HEK293 (cell line): Measurements from ENCODE around the gene ARHGDIA.

Experiments used
- HOXA7 ChIP-seq: sonication (generic); formaldehyde crosslinking; IDR thresholded peaks from 2 replicates; pipeline ENCODE4 v1.8.1; 2022; ENCODE audit warnings: missing genetic modification reagents, borderline replicate concordance
- KLF1 ChIP-seq: fragments of 450-650 bp; formaldehyde crosslinking; IDR thresholded peaks from 2 replicates; pipeline ENCODE4 v1.5.1; 2016; ENCODE audit warnings: missing biosample characterization, missing genetic modification characterization
- KLF10 ChIP-seq: fragments of 450-650 bp; IDR thresholded peaks from 2 replicates; pipeline ENCODE4 v1.5.1; 2018; ENCODE audit warnings: missing biosample characterization, mild to moderate bottlenecking, missing genetic modification characterization
- OVOL3 ChIP-seq: fragments of 450-650 bp; formaldehyde crosslinking; IDR thresholded peaks from 2 replicates; pipeline ENCODE4 v1.5.1; 2016; ENCODE audit warnings: missing biosample characterization, missing genetic modification characterization
- RBAK ChIP-seq: fragments of 450-650 bp; formaldehyde crosslinking; IDR thresholded peaks from 2 replicates; pipeline ENCODE4 v1.5.1; 2016; ENCODE audit warnings: missing biosample characterization, missing genetic modification characterization
- SP7 ChIP-seq: fragments of 450-650 bp; formaldehyde crosslinking; IDR thresholded peaks from 2 replicates; pipeline ENCODE4 v1.5.1; 2016; ENCODE audit warnings: missing biosample characterization, missing genetic modification characterization
- TRIM28 ChIP-seq: IDR thresholded peaks from 2 replicates; pipeline ENCODE4 v1.6.1; 2011; ENCODE audit warnings: low read length, control low read depth, borderline replicate concordance
- YY1 ChIP-seq: fragments of 450-650 bp; formaldehyde crosslinking; IDR thresholded peaks from 2 replicates; pipeline ENCODE4 v1.5.1; 2018; ENCODE audit warnings: missing biosample characterization, missing genetic modification characterization
- ZFHX2 ChIP-seq: fragments of 450-650 bp; formaldehyde crosslinking; conservative IDR thresholded peaks from 2 replicates; pipeline ENCODE4 v1.5.1; 2016; ENCODE audit warnings: missing biosample characterization, missing genetic modification characterization
- ZNF114 ChIP-seq: fragments of 450-650 bp; formaldehyde crosslinking; IDR thresholded peaks from 2 replicates; pipeline ENCODE4 v1.5.0; 2017; ENCODE audit warnings: missing biosample characterization, missing genetic modification characterization
- ZNF132 ChIP-seq: fragments of 450-650 bp; formaldehyde crosslinking; IDR thresholded peaks from 2 replicates; pipeline ENCODE4 v1.5.1; 2017; ENCODE audit warnings: missing biosample characterization, missing genetic modification characterization, borderline replicate concordance
- ZNF223 ChIP-seq: fragments of 450-650 bp; formaldehyde crosslinking; IDR thresholded peaks from 2 replicates; pipeline ENCODE4 v1.5.1; 2016; ENCODE audit warnings: missing biosample characterization, missing genetic modification characterization
- ZNF350 ChIP-seq: fragments of 450-650 bp; formaldehyde crosslinking; IDR thresholded peaks from 2 replicates; pipeline ENCODE4 v1.5.0; 2017; ENCODE audit warnings: missing biosample characterization, mild to moderate bottlenecking, missing genetic modification characterization
- ZNF416 ChIP-seq: fragments of 450-650 bp; formaldehyde crosslinking; IDR thresholded peaks from 2 replicates; pipeline ENCODE4 v1.5.1; 2016; ENCODE audit warnings: missing biosample characterization, missing genetic modification characterization
- ZNF48 ChIP-seq: fragments of 450-650 bp; formaldehyde crosslinking; IDR thresholded peaks from 2 replicates; pipeline ENCODE4 v1.5.1; 2016; ENCODE audit warnings: missing biosample characterization, missing genetic modification characterization
- ZNF629 ChIP-seq: fragments of 450-650 bp; formaldehyde crosslinking; IDR thresholded peaks from 2 replicates; pipeline ENCODE4 v1.5.1; 2017; ENCODE audit warnings: missing biosample characterization, missing genetic modification characterization
- ZNF658 ChIP-seq: fragments of 450-650 bp; formaldehyde crosslinking; IDR thresholded peaks from 2 replicates; pipeline ENCODE4; 2016; ENCODE audit warnings: missing biosample characterization, missing genetic modification characterization
- ZSCAN30 ChIP-seq: fragments of 450-650 bp; IDR thresholded peaks from 2 replicates; pipeline ENCODE4 v1.5.1; 2018; ENCODE audit warnings: missing biosample characterization, mild to moderate bottlenecking, missing genetic modification characterization, moderate library complexity
- TF ChIP-seq, protein P1 (sequence below): fragments of 450-650 bp; formaldehyde crosslinking; IDR thresholded peaks from 2 replicates; pipeline ENCODE4 v1.5.1; 2016; ENCODE audit warnings: missing biosample characterization, missing genetic modification characterization
- TF ChIP-seq, protein P2 (sequence below): fragments of 450-650 bp; formaldehyde crosslinking; IDR thresholded peaks from 2 replicates; pipeline ENCODE4 v1.5.1; 2016; ENCODE audit warnings: missing biosample characterization, missing genetic modification characterization
- TF ChIP-seq, protein P3 (sequence below): fragments of 450-650 bp; formaldehyde crosslinking; IDR thresholded peaks from 2 replicates; pipeline ENCODE4 v1.5.1; 2016; ENCODE audit warnings: missing biosample characterization, missing genetic modification characterization
- TF ChIP-seq, protein P4 (sequence below): sonication (generic); formaldehyde crosslinking; IDR thresholded peaks from 2 replicates; pipeline ENCODE4 v1.8.1; 2022; ENCODE audit warnings: mild to moderate bottlenecking, moderate library complexity, missing genetic modification reagents
- TF ChIP-seq, protein P5 (sequence below): fragments of 450-650 bp; formaldehyde crosslinking; IDR thresholded peaks from 2 replicates; pipeline ENCODE4 v1.5.1; 2016; ENCODE audit warnings: missing biosample characterization, missing genetic modification characterization
- TF ChIP-seq, protein P6 (sequence below): fragments of 450-650 bp; formaldehyde crosslinking; optimal IDR thresholded peaks from 2 replicates; pipeline ENCODE3; 2016; ENCODE audit warnings: missing biosample characterization, mild to moderate bottlenecking, missing genetic modification characterization
- TF ChIP-seq, protein P7 (sequence below): fragments of 450-650 bp; formaldehyde crosslinking; IDR thresholded peaks from 2 replicates; pipeline ENCODE4 v1.5.1; 2016; ENCODE audit warnings: missing biosample characterization, missing genetic modification characterization, borderline replicate concordance

The ARHGDIA gene

DNA sequence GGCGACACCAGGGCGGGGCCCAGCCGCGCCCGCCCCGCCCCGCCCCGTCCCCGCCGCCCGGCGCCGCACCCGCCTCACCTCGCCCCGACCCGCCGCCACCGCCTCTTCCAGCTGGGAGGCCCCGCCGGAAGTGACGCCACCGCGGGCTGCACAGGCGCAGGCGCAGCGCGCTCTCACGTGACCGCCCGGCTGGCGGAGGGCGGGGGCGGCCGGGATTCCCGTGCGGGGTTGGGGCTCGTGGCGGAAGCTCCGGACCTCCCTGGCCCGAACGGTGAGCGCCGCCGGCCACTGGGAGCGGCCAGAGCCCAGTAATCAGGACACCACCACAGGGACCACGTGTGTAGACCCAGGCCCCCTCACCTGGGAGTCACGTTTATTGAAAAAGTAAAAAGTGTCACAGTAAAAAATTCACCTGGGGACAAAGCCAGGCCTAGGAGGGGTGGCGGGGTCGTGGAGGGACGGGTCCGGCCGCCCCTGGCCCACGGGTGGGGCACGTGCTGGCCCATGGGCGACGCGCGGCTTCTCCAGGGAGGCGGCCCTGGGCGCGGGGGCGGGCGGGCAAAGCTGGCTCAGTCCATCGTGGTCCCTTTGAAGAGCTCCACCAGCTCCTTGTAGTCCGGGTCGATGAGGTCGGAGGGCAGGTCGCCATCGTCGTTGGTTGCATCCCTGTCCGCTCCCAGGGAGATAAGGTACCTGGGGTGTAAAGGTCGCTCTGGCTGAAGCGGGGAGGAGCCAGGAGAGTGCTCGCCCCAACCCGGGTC is 37.8 kb downstream of the ARHGDIA start, which contains the start of gene MCRIP1 (continued):
- TF ChIP-seq RBAK (tag by site-specific recombination), result no peak
- peak; percentile 22; the same call in 1 of the 2 replicates for TF ChIP-seq KLF10 (tag by site-specific recombination)
- TF ChIP-seq, protein P1, sequence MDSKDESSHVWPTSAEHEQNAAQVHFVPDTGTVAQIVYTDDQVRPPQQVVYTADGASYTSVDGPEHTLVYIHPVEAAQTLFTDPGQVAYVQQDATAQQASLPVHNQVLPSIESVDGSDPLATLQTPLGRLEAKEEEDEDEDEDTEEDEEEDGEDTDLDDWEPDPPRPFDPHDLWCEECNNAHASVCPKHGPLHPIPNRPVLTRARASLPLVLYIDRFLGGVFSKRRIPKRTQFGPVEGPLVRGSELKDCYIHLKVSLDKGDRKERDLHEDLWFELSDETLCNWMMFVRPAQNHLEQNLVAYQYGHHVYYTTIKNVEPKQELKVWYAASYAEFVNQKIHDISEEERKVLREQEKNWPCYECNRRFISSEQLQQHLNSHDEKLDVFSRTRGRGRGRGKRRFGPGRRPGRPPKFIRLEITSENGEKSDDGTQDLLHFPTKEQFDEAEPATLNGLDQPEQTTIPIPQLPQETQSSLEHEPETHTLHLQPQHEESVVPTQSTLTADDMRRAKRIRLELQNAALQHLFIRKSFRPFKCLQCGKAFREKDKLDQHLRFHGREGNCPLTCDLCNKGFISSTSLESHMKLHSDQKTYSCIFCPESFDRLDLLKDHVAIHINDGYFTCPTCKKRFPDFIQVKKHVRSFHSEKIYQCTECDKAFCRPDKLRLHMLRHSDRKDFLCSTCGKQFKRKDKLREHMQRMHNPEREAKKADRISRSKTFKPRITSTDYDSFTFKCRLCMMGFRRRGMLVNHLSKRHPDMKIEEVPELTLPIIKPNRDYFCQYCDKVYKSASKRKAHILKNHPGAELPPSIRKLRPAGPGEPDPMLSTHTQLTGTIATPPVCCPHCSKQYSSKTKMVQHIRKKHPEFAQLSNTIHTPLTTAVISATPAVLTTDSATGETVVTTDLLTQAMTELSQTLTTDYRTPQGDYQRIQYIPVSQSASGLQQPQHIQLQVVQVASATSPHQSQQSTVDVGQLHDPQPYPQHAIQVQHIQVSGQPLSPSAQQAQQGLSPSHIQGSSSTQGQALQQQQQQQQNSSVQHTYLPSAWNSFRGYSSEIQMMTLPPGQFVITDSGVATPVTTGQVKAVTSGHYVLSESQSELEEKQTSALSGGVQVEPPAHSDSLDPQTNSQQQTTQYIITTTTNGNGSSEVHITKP, result no peak
- TF ChIP-seq, protein P2, sequence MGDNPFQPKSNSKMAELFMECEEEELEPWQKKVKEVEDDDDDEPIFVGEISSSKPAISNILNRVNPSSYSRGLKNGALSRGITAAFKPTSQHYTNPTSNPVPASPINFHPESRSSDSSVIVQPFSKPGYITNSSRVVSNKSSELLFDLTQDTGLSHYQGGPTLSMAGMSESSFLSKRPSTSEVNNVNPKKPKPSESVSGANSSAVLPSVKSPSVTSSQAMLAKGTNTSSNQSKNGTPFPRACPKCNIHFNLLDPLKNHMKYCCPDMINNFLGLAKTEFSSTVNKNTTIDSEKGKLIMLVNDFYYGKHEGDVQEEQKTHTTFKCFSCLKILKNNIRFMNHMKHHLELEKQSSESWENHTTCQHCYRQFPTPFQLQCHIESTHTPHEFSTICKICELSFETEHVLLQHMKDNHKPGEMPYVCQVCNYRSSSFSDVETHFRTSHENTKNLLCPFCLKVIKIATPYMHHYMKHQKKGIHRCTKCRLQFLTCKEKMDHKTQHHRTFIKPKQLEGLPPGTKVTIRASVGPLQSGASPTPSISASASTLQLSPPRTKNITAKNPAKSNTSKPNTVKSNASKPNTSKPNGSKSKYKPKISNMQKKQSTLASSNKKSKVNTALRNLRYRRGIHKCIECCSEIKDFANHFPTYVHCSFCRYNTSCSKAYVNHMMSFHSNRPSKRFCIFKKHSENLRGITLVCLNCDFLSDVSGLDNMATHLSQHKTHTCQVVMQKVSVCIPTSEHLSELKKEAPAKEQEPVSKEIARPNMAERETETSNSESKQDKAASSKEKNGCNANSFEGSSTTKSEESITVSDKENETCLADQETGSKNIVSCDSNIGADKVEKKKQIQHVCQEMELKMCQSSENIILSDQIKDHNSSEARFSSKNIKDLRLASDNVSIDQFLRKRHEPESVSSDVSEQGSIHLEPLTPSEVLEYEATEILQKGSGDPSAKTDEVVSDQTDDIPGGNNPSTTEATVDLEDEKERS, result no peak
- TF ChIP-seq, protein P3, sequence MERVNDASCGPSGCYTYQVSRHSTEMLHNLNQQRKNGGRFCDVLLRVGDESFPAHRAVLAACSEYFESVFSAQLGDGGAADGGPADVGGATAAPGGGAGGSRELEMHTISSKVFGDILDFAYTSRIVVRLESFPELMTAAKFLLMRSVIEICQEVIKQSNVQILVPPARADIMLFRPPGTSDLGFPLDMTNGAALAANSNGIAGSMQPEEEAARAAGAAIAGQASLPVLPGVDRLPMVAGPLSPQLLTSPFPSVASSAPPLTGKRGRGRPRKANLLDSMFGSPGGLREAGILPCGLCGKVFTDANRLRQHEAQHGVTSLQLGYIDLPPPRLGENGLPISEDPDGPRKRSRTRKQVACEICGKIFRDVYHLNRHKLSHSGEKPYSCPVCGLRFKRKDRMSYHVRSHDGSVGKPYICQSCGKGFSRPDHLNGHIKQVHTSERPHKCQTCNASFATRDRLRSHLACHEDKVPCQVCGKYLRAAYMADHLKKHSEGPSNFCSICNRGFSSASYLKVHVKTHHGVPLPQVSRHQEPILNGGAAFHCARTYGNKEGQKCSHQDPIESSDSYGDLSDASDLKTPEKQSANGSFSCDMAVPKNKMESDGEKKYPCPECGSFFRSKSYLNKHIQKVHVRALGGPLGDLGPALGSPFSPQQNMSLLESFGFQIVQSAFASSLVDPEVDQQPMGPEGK (tag by site-specific recombination), result peak; percentile 65
- TF ChIP-seq, protein P4, sequence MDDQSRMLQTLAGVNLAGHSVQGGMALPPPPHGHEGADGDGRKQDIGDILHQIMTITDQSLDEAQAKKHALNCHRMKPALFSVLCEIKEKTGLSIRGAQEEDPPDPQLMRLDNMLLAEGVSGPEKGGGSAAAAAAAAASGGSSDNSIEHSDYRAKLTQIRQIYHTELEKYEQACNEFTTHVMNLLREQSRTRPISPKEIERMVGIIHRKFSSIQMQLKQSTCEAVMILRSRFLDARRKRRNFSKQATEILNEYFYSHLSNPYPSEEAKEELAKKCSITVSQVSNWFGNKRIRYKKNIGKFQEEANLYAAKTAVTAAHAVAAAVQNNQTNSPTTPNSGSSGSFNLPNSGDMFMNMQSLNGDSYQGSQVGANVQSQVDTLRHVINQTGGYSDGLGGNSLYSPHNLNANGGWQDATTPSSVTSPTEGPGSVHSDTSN, result no peak; the same call in none of the 2 replicates
- TF ChIP-seq OVOL3 (tag by site-specific recombination), result no peak
- no peak for TF ChIP-seq YY1 (tag by site-specific recombination)
- TF ChIP-seq, protein P5, sequence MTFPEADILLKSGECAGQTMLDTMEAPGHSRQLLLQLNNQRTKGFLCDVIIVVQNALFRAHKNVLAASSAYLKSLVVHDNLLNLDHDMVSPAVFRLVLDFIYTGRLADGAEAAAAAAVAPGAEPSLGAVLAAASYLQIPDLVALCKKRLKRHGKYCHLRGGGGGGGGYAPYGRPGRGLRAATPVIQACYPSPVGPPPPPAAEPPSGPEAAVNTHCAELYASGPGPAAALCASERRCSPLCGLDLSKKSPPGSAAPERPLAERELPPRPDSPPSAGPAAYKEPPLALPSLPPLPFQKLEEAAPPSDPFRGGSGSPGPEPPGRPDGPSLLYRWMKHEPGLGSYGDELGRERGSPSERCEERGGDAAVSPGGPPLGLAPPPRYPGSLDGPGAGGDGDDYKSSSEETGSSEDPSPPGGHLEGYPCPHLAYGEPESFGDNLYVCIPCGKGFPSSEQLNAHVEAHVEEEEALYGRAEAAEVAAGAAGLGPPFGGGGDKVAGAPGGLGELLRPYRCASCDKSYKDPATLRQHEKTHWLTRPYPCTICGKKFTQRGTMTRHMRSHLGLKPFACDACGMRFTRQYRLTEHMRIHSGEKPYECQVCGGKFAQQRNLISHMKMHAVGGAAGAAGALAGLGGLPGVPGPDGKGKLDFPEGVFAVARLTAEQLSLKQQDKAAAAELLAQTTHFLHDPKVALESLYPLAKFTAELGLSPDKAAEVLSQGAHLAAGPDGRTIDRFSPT (tag by site-specific recombination), result no peak
- TF ChIP-seq ZNF114, result no peak
- peak; percentile 36 for TF ChIP-seq SP7 (tag by site-specific recombination)
- TF ChIP-seq, protein P6, sequence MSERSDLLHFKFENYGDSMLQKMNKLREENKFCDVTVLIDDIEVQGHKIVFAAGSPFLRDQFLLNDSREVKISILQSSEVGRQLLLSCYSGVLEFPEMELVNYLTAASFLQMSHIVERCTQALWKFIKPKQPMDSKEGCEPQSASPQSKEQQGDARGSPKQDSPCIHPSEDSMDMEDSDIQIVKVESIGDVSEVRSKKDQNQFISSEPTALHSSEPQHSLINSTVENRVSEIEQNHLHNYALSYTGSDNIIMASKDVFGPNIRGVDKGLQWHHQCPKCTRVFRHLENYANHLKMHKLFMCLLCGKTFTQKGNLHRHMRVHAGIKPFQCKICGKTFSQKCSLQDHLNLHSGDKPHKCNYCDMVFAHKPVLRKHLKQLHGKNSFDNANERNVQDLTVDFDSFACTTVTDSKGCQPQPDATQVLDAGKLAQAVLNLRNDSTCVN (tag by site-specific recombination), result peak; percentile 57
- TF ChIP-seq, protein P7, sequence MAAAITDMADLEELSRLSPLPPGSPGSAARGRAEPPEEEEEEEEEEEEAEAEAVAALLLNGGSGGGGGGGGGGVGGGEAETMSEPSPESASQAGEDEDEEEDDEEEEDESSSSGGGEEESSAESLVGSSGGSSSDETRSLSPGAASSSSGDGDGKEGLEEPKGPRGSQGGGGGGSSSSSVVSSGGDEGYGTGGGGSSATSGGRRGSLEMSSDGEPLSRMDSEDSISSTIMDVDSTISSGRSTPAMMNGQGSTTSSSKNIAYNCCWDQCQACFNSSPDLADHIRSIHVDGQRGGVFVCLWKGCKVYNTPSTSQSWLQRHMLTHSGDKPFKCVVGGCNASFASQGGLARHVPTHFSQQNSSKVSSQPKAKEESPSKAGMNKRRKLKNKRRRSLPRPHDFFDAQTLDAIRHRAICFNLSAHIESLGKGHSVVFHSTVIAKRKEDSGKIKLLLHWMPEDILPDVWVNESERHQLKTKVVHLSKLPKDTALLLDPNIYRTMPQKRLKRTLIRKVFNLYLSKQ (tag by site-specific recombination), result no peak
- TF ChIP-seq ZNF658 (tag by site-specific recombination), result no peak
- no peak for TF ChIP-seq ZNF132
- TF ChIP-seq TRIM28, result no peak
- no peak for TF ChIP-seq HOXA7 (CRISPR knock-in tag)
- TF ChIP-seq ZNF416 (tag by site-specific recombination), result no peak
- no peak for TF ChIP-seq ZNF48 (tag by site-specific recombination)
- TF ChIP-seq ZNF629, result peak; percentile 11; the same call in 1 of the 2 replicates
- no peak for TF ChIP-seq ZNF223 (tag by site-specific recombination)
- peak; percentile 65 for TF ChIP-seq KLF1 (tag by site-specific recombination)
- TF ChIP-seq ZNF350 (tag by site-specific recombination), result no peak
- TF ChIP-seq ZFHX2, result peak; percentile 78
- TF ChIP-seq ZSCAN30, result peak; percentile 49; the same call in 1 of the 2 replicates
